ENCODE data around the gene RGS7. TPM values are rescaled to one million over a fixed set of nuclear protein-coding genes. Genes with fewer than 3 reads are reported as not detected.
"Not testable (repeated sequence)": the region's sequence is repeated elsewhere in the genome, so short reads cannot be mapped to it uniquely, and the experiment has no call there.

The RGS7 gene
- polyA plus RNA-seq, 2 of the 4 experiments (the other 2 are of a cell fraction): 0.08 TPM; not detected in 1

GRCh38 chr1:241299347-241299746 is 57.7 kb downstream of the RGS7 start (continued):
- TF ChIP-seq REST (IDR thresholded peaks at IDR 0.05) (no peak), HMGXB4 (CRISPR knock-in tag; IDR thresholded peaks at IDR 0.05; ENCODE audit: borderline replicate concordance) (no peak), SREBF2 (IDR thresholded peaks at IDR 0.05) (no peak), EHF (CRISPR knock-in tag; IDR thresholded peaks at IDR 0.05) (no peak), MAFK (IDR thresholded peaks at IDR 0.05; ENCODE audit: partially characterized antibody) (no peak), SMC3 (IDR thresholded peaks at IDR 0.05) (no peak), MAX (IDR thresholded peaks at IDR 0.05) (no peak)

- POLR2A ChIA-PET: no interaction called here
- Histone ChIP-seq H3K9me3 (no peaks in the 10 kb centered on the region), H3K4me3 (no peak overlapping the region), H3K4me1 (no peaks in the 10 kb centered on the region), H3K4me2 (no peak overlapping the region), H3K27ac (no peak overlapping the region)
- FAIRE-seq (no peak), DNase-seq (ENCODE audit: low read depth in 1 of 2, low spot score in 1 of 2) (no peak), ATAC-seq (no peak)
- CTCF ChIA-PET: interaction anchor here (0.9 kb wide), 1 partner anchor 8 kb away, joined by 4 read pairs; no protein-coding TSS in a partner anchor
- TF ChIP-seq SREBF2 (IDR thresholded peaks at IDR 0.05) (no peak), HOXA7 (CRISPR knock-in tag; IDR thresholded peaks at IDR 0.05) (no peak), ZSCAN20 (CRISPR knock-in tag; IDR thresholded peaks at IDR 0.05) (no peak), HOXB5 (CRISPR knock-in tag; IDR thresholded peaks at IDR 0.05) (no peak), ZNF302 (CRISPR knock-in tag; IDR thresholded peaks at IDR 0.05) (no peak), CEBPB (IDR thresholded peaks at IDR 0.05) (no peak), E2F6 (IDR thresholded peaks at IDR 0.05; ENCODE audit: borderline replicate concordance, low read depth) (no peak), FOSL2 (IDR thresholded peaks at IDR 0.05) (no peak), FOSL2 (CRISPR knock-in tag; IDR thresholded peaks at IDR 0.05) (no peak)
- 56% methylated on average over 4 of the region's 4 CpGs for WGBS (ENCODE audit: missing lambda C conversion rate)
Observed at GRCh38 chr1:241292973-241293372, 64.0 kb downstream of the RGS7 start.

- CTCF ChIA-PET, H3K9me3 ChIP-seq, POLR2A ChIA-PET: not testable (repeated sequence)
Observed at GRCh38 chr1:241291548-241291947, 65.5 kb downstream of the RGS7 start.

GRCh38 chr1:241286486-241286885 is 70.5 kb downstream of the RGS7 start:
- Histone ChIP-seq H3K4me3 (no peak overlapping the region), H3K9me3 (no peaks in the 10 kb centered on the region), H3K27ac (no peak overlapping the region), H3K4me2 (no peak overlapping the region), H3K4me1 (no peaks in the 10 kb centered on the region)
- FAIRE-seq: no peak
- CTCF ChIA-PET: no interaction called here
- ATAC-seq: no peak
- WGBS (ENCODE audit: missing lambda C conversion rate): 0% methylated on average over 1 of the region's 1 CpG
- POLR2A ChIA-PET: no interaction called here
- no peak for DNase-seq (ENCODE audit: low read depth in 1 of 2, low spot score in 1 of 2)
- no peak for TF ChIP-seq KDM1A (IDR thresholded peaks at IDR 0.05; ENCODE audit: low read depth)
- no peak for TF ChIP-seq CBX2 (IDR thresholded peaks at IDR 0.05; ENCODE audit: borderline replicate concordance, low read depth)
- TF ChIP-seq NR3C1 (IDR thresholded peaks at IDR 0.05): no peak
- TF ChIP-seq USF2 (IDR thresholded peaks at IDR 0.05): no peak
- no peak for TF ChIP-seq JUN (IDR thresholded peaks at IDR 0.05)
- no peak for TF ChIP-seq FOXS1 (CRISPR knock-in tag; IDR thresholded peaks at IDR 0.05)
- no peak for TF ChIP-seq TP53 (CRISPR knock-in tag; IDR thresholded peaks at IDR 0.05)
- TF ChIP-seq FOSB (CRISPR knock-in tag; IDR thresholded peaks at IDR 0.05): no peak
- no peak for TF ChIP-seq EHMT2 (IDR thresholded peaks at IDR 0.05; ENCODE audit: low read depth)
- TF ChIP-seq CTCF (IDR thresholded peaks at IDR 0.05): no peak
- TF ChIP-seq HOXB13 (CRISPR knock-in tag; IDR thresholded peaks at IDR 0.05; ENCODE audit: low read depth): no peak
- TF ChIP-seq CEBPB (IDR thresholded peaks at IDR 0.05): no peak
- no peak for TF ChIP-seq POLR2A (IDR thresholded peaks at IDR 0.05; ENCODE audit: low read length)

More at GRCh38 chr1:241291548-241291947, 65.5 kb downstream of the RGS7 start:
- FAIRE-seq; ATAC-seq; DNase-seq (ENCODE audit: low read depth in 1 of 2, low spot score in 1 of 2); H3K4me2 ChIP-seq; H3K4me1 ChIP-seq; H3K4me3 ChIP-seq; H3K27ac ChIP-seq: not testable (repeated sequence)
- 19% methylated on average over 8 of the region's 8 CpGs for WGBS (ENCODE audit: missing lambda C conversion rate)
